Measurements from ENCODE around the gene TMEM178B.
"Not testable (repeated sequence)": the region's sequence is repeated elsewhere in the genome, so short reads cannot be mapped to it uniquely, and the experiment has no call there.

The TMEM178B gene

DNA sequence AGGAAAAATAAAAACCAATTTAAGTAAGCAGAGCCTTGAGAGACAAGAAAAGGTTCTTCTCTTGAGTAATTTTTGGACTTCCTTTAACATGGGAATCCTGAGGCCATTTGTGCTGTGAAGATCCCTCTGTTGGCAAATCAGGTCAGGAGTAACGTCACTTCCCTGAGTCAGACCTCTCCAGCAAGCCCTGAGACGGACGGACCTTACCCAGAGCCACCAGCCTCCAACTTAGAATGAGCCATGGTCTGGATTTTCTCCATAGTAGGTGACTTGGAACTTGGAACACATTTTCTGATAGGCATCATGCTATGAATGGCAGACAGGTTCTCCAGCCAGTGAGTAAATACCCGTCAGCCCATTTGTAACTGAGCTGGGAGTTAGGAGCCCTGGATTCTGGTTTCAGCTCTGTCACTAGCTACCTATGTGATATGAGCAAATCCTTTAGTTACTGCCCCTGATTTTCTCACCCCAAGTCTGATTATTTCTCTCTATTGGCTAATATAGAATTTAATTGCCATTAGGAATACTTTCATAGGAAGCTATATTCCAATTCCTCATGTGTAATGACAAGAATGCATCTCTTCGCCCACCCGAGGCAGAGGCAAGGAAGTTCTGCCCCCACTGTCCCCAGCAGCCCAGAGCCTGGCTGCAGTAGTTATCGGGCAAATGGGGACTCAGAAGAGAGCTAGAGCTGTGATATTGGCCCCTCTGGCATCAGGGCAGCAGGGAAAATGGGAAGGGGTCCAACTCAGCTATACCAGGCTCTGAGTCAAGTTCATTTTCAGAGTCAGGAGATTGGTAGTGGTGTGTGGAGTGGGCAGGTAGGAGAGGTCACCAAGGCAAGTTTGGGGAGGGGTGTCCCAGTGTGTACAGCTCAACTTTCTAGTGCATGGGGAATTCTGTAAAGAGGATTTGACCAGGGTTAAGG lies 323.6 kb downstream of the TMEM178B start:
- Histone ChIP-seq H3K4me1 (no peaks in the 10 kb centered on the region), H3K27me3 (peaks cover 0 to 3% of the 10 kb centered on the region in 2 donors), H3K4me3 (no peak overlapping the region), H3K9me3 (no peaks in the 10 kb centered on the region), H3K27ac (no peak overlapping the region), H3K36me3 (no peaks in the 10 kb centered on the region)
- intact Hi-C loops (cut with DNase I; ENCODE audit: low total_unique reads), result no loop called here
- TF ChIP-seq, protein P1, sequence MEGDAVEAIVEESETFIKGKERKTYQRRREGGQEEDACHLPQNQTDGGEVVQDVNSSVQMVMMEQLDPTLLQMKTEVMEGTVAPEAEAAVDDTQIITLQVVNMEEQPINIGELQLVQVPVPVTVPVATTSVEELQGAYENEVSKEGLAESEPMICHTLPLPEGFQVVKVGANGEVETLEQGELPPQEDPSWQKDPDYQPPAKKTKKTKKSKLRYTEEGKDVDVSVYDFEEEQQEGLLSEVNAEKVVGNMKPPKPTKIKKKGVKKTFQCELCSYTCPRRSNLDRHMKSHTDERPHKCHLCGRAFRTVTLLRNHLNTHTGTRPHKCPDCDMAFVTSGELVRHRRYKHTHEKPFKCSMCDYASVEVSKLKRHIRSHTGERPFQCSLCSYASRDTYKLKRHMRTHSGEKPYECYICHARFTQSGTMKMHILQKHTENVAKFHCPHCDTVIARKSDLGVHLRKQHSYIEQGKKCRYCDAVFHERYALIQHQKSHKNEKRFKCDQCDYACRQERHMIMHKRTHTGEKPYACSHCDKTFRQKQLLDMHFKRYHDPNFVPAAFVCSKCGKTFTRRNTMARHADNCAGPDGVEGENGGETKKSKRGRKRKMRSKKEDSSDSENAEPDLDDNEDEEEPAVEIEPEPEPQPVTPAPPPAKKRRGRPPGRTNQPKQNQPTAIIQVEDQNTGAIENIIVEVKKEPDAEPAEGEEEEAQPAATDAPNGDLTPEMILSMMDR (IDR thresholded peaks at IDR 0.05), result no peak
- no peak for DNase-seq

DNA sequence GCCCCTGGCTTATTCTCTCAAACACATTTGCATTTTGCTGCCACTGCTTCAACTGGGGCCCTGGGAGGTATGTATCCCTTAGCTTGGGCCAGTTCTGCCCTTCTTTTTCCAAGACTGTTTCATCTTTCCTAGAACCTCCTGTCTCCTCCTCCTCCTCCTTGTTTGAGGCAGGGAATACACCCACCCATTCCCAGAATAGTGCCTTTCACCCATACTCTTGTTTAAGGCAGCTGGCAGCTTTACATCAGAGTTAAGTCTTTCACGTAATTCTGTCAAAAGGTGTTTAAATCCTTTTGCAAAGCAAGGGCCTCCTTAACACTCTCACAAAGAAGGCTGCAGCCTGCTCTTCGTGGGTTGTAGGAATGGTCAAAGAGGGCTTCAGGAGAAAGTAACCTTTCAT lies 326.5 kb downstream of the TMEM178B start:
- TF ChIP-seq, protein P1 (IDR thresholded peaks at IDR 0.05), result no peak
- Histone ChIP-seq H3K36me3 (no peaks in the 10 kb centered on the region), H3K27me3 (no peaks in the 10 kb centered on the region), H3K4me3 (no peak overlapping the region), H3K9me3 (no peaks in the 10 kb centered on the region), H3K4me1 (no peaks in the 10 kb centered on the region), H3K27ac (no peak overlapping the region)
- no peak for DNase-seq
- intact Hi-C loops (cut with DNase I; ENCODE audit: low total_unique reads), result no loop called here

DNA sequence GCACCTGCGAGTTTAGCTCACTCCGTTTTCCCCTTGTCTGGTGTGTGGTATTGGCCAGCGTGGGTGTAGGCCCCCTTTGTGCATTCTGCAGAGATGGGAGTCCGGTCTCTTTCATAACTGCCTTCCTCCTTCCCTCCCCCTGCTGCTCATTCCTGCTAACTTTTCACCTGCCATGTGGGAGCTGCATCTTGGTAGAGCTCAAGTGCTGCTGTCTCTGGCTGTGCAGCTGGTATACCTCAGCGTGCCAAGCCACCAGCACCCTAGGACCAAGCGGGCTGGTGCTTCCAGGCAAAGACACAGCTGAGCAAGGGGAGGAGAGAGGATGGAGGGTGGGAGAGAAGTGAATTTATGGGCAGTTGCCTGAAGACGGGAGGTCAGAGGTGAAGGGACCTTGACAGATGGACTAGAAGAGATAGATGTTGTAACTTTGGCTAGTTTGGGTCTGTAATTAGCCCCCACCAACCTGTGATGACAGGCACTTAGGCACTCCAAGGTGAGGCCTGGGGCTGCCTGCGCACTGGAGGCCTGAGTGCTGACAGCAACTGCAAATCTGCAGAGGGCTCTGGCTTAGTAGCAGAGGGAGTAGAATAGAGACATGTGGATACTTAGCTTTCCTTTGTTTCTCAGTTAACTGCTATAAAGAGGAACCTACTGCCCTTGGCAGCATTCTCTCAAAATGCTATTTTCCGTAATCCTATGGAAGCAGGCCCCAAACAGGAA lies 328.6 kb downstream of the TMEM178B start:
- H3K4me3 ChIP-seq, result no peak overlapping the region
- no peaks in the 10 kb centered on the region for H3K36me3 ChIP-seq
- intact Hi-C loops (cut with DNase I; ENCODE audit: low total_unique reads), result no loop called here
- no peak for DNase-seq
- H3K27ac ChIP-seq, result no peak overlapping the region
- H3K9me3 ChIP-seq, result no peaks in the 10 kb centered on the region
- H3K4me1 ChIP-seq, result no peaks in the 10 kb centered on the region
- no peaks in the 10 kb centered on the region for H3K27me3 ChIP-seq
- TF ChIP-seq, protein P1 (IDR thresholded peaks at IDR 0.05), result no peak

DNA sequence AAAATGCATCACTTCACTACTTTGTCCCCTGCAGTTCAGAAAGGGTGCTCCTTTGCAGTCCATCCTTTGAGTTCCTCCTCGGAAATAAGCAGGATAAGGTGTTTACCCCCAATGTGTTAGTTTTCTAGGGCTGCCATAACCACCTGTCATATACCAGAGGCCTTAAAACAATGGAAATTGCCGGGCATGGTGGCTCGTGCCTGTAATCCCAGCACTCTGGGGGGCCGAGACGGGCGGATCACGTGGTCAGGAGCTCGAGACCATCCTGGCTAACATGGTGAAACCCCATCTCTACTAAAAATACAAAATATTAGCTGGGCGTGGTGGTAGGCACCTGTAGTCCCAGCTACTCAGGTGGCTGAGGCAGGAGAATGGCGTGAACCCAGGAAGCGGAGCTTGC lies 330.0 kb downstream of the TMEM178B start:
- intact Hi-C loops (cut with DNase I; ENCODE audit: low total_unique reads); H3K27ac ChIP-seq: not testable (repeated sequence)

DNA sequence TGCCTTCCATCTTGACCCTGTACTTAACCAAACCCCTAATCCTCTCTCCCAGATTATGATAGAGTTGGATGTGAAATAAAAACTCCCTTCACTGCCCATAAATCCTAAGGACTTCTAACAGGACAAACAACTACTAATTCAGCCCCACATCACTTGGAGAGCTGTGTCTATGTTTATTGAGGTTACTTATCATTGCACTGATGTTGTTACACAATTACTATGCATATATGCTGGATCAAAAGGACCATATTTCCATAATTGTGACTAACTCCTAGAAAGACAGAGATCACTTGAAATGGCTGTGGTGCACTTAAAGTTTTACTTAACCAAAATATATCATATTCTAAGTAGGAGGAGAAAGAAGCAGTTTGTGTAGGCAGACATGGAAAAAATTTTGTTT lies 332.5 kb downstream of the TMEM178B start:
- TF ChIP-seq, protein P1 (IDR thresholded peaks at IDR 0.05), result no peak
- intact Hi-C loops (cut with DNase I; ENCODE audit: low total_unique reads), result no loop called here
- Histone ChIP-seq H3K27ac (no peak overlapping the region), H3K4me3 (no peak overlapping the region), H3K27me3 (peaks cover 0 to 5% of the 10 kb centered on the region in 2 donors), H3K36me3 (no peaks in the 10 kb centered on the region), H3K4me1 (no peaks in the 10 kb centered on the region), H3K9me3 (no peaks in the 10 kb centered on the region)
- no peak for DNase-seq

More for the DNA sequence above, 330.0 kb downstream of the TMEM178B start:
- DNase-seq, H3K36me3 ChIP-seq, H3K4me1 ChIP-seq, H3K4me3 ChIP-seq, H3K9me3 ChIP-seq, H3K27me3 ChIP-seq: not testable (repeated sequence)

DNA sequence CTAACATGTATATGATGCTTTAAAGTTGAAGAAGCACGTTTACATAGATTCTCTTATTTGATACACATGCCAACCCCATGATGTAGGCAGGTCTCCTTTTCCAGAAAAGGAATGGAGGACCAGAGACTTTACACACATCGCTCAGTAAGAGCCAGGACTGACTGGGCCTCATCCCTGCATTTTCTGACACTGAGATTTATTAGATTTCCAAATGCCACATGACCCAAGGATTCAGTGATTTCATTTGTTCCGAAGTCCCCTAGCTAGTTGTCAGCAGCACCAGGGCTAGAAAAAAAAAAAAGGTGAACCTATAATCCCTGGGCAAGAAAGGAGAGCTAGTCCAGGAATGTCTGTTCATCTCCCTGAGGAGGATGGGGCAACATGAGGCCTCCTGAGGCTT lies 334.0 kb downstream of the TMEM178B start:
- intact Hi-C loops (cut with DNase I; ENCODE audit: low total_unique reads), result no loop called here
- Histone ChIP-seq H3K4me3 (no peak overlapping the region), H3K9me3 (no peaks in the 10 kb centered on the region), H3K27ac (no peak overlapping the region), H3K36me3 (no peaks in the 10 kb centered on the region), H3K4me1 (no peaks in the 10 kb centered on the region), H3K27me3 (peaks cover 0 to 5% of the 10 kb centered on the region in 2 donors)
- DNase-seq, result no peak
- TF ChIP-seq, protein P1 (IDR thresholded peaks at IDR 0.05), result no peak
